GM23338 (cell line): ENCODE data around the gene BCOR. TPM values are rescaled to one million over a fixed set of nuclear protein-coding genes. Genes with fewer than 3 reads are reported as not detected.

Source experiments
- ATAC-seq: fragments of 200-7000 bp; cut with Tn5 transposase; 3 replicates; pipeline ENCODE4 v1.9.1; 2020
- DNase-seq: peaks from one replicate; pipeline ENCODE4 v3.0.0-alpha.2; 2015; ENCODE audit warnings: low spot score
- H2AFZ ChIP-seq: fragments of 200-600 bp; sonication (generic); 2 replicates; pipeline ENCODE4 v1.8.0; 2016; ENCODE audit warnings: antibody characterized with exemption, mild to moderate bottlenecking, moderate library complexity
- H3F3A ChIP-seq: fragments of 200-600 bp; sonication (generic); replicated peaks from 2 replicates; pipeline ENCODE4 v1.8.0; 2017; ENCODE audit warnings: antibody characterized with exemption, mixed run types, low read depth
- H3K27ac ChIP-seq: fragments of 200-600 bp; sonication (generic); 2 replicates; pipeline ENCODE4 v1.6.1; 2016; ENCODE audit warnings: low read depth
- H3K27me3 ChIP-seq: fragments of 200-600 bp; sonication (generic); 2 replicates; pipeline ENCODE4 v1.8.0; 2016; ENCODE audit warnings: mild to moderate bottlenecking, mixed run types, moderate library complexity; ENCODE audit not compliant: insufficient read depth
- H3K36me3 ChIP-seq: fragments of 200-600 bp; sonication (generic); 2 replicates; pipeline ENCODE4 v1.8.0; 2016; ENCODE audit warnings: mild to moderate bottlenecking; ENCODE audit not compliant: insufficient read depth
- H3K4me1 ChIP-seq: fragments of 200-600 bp; sonication (generic); 2 replicates; pipeline ENCODE4 v1.8.0; 2016; ENCODE audit warnings: mild to moderate bottlenecking, moderate library complexity; ENCODE audit not compliant: insufficient read depth
- H3K4me2 ChIP-seq: fragments of 200-600 bp; sonication (generic); 2 replicates; pipeline ENCODE4 v1.7.1; 2017; ENCODE audit warnings: mixed run types
- H3K4me3 ChIP-seq: fragments of 200-600 bp; sonication (generic); 2 replicates; pipeline ENCODE4 v1.6.1; 2016; ENCODE audit warnings: mixed run types
- H3K79me2 ChIP-seq: fragments of 200-600 bp; sonication (generic); replicated peaks from 2 replicates; pipeline ENCODE4 v1.8.0; 2017; ENCODE audit warnings: mild to moderate bottlenecking; ENCODE audit not compliant: insufficient read depth
- H3K9me2 ChIP-seq: fragments of 200-600 bp; sonication (generic); 2 replicates; pipeline ENCODE4 v1.8.0; 2017; ENCODE audit not compliant: insufficient read depth
- H4K20me1 ChIP-seq: fragments of 200-600 bp; sonication (generic); replicated peaks from 2 replicates; pipeline ENCODE4 v1.8.0; 2017; ENCODE audit warnings: mild to moderate bottlenecking; ENCODE audit not compliant: insufficient read depth
- H3K27ac Mint-ChIP-seq: 2 replicates; pipeline ENCODE4 v1.8.0; 2020; ENCODE audit warnings: inconsistent platforms, mild to moderate bottlenecking, moderate library complexity, mixed read lengths
- H3K27me3 Mint-ChIP-seq: 3 replicates; pipeline ENCODE4 v1.8.0; 2022; ENCODE audit warnings: low read depth, mild to moderate bottlenecking, moderate library complexity, mixed read lengths, inconsistent platforms; ENCODE audit not compliant: insufficient read depth, poor library complexity
- H3K36me3 Mint-ChIP-seq: 3 replicates; pipeline ENCODE4 v1.8.0; 2021; ENCODE audit warnings: low read depth, mild to moderate bottlenecking, inconsistent platforms, moderate library complexity, mixed read lengths
- H3K4me1 Mint-ChIP-seq: 3 replicates; pipeline ENCODE4 v1.8.0; 2020; ENCODE audit warnings: mild to moderate bottlenecking, inconsistent platforms, mixed read lengths
- H3K4me3 Mint-ChIP-seq: 3 replicates; pipeline ENCODE4 v1.8.0; 2021; ENCODE audit warnings: moderate library complexity, mild to moderate bottlenecking, inconsistent platforms, mixed read lengths
- H3K9me3 Mint-ChIP-seq: 3 replicates; pipeline ENCODE4 v1.8.0; 2020; ENCODE audit warnings: moderate library complexity, mild to moderate bottlenecking, inconsistent platforms, mixed read lengths
- CREB1 ChIP-seq: fragments of 250-450 bp; sonication (Bioruptor Pico); IDR thresholded peaks from 2 replicates; pipeline ENCODE4 v1.5.0; 2020; ENCODE audit warnings: low read depth, mild to moderate bottlenecking, moderate library complexity
- CTCF ChIP-seq, 2 experiments: fragments of 200-600 bp in 1 of 2; sonication (generic) in 1 of 2; conservative IDR thresholded peaks; 2 replicates each; pipeline versions ENCODE4 v1.5.1 to v1.6.1; 2016 to 2017; ENCODE audit warnings: antibody characterized with exemption in 2 of 2, low read depth in 2 of 2, mild to moderate bottlenecking in 2 of 2, moderate library complexity in 1 of 2
- EZH2 ChIP-seq: fragments of 200-600 bp; sonication (generic); IDR thresholded peaks from one replicate; pipeline ENCODE4 v1.8.0; 2017; ENCODE audit warnings: antibody characterized with exemption, mild to moderate bottlenecking, low read depth; ENCODE audit not compliant: unreplicated experiment
- EZH2phosphoT487 ChIP-seq: fragments of 200-600 bp; sonication (generic); IDR thresholded peaks from one replicate; pipeline ENCODE4 v1.8.1; 2018; ENCODE audit warnings: antibody characterized with exemption; ENCODE audit not compliant: unreplicated experiment
- JUNB ChIP-seq: IDR thresholded peaks from one replicate; pipeline ENCODE4 v1.6.1; 2016; ENCODE audit warnings: antibody characterized with exemption; ENCODE audit not compliant: unreplicated experiment
- NANOG ChIP-seq: IDR thresholded peaks from 2 replicates; pipeline ENCODE4 v1.6.1; 2016; ENCODE audit warnings: antibody characterized with exemption, borderline replicate concordance
- POLR2AphosphoS5 ChIP-seq: IDR thresholded peaks from 2 replicates; pipeline ENCODE4 v1.6.1; 2016; ENCODE audit warnings: antibody characterized with exemption, low read depth
- STAT1 ChIP-seq: IDR thresholded peaks from one replicate; pipeline ENCODE4 v1.6.1; 2016; ENCODE audit warnings: antibody characterized with exemption; ENCODE audit not compliant: unreplicated experiment
- ZNF114 ChIP-seq: fragments of 250-450 bp; sonication (Bioruptor Pico); IDR thresholded peaks from 2 replicates; pipeline ENCODE4 v1.5.0; 2020; ENCODE audit warnings: mild to moderate bottlenecking, moderate library complexity
- ZNF462 ChIP-seq: fragments of 250-450 bp; sonication (Bioruptor Pico); IDR thresholded peaks from 2 replicates; pipeline ENCODE4 v1.5.0; 2020; ENCODE audit warnings: mild to moderate bottlenecking, moderate library complexity
- polyA plus RNA-seq: library from polyadenylated mRNA; unstranded; fragments of >200 nt; fragmentation: Nextera tagmentation; extraction: Ambion mirVana; gene quantifications from 2 replicates; pipeline ENCODE4 v1.2.1, GENCODE V29; 2016
- total RNA-seq: library from RNA; depleted of rRNA; stranded (reverse); fragments of >200 nt; shearing (Covaris generic); gene quantifications from 2 replicates; pipeline ENCODE4 v1.2.3, GENCODE V29; 2014

The BCOR gene
- total and polyA plus RNA-seq, 2 experiments from 2014 or later: 25.5 to 60.8 TPM

GRCh38 chrX:40004921-40005291 is 92.9 kb downstream of the BCOR start:
- peak overlapping the region; percentile 78 for H3K4me3 Mint-ChIP-seq
- H3K4me2 ChIP-seq: peak overlapping the region; percentile 81
- H3K36me3 ChIP-seq: no peaks in the 10 kb centered on the region
- ATAC-seq (no peak), DNase-seq (peak; percentile 22)
- peaks cover 75% of the 10 kb centered on the region for H3K27me3 ChIP-seq
- no peaks in the 10 kb centered on the region for H3K36me3 Mint-ChIP-seq
- H2AFZ ChIP-seq: no peak overlapping the region
- peaks cover 37% of the 10 kb centered on the region for H3K4me1 Mint-ChIP-seq
- TF ChIP-seq NANOG: no peak
- peak; percentile 44 for TF ChIP-seq EZH2
- no peak for TF ChIP-seq CREB1 (CRISPR knock-in tag)
- TF ChIP-seq CTCF (conservative IDR thresholded peaks at IDR 0.05; ENCODE audit: low read depth in 2 of 2): no peak
- no peak for TF ChIP-seq JUNB
- no peaks in the 10 kb centered on the region for H3F3A ChIP-seq
- H3K9me3 Mint-ChIP-seq: peaks cover 2% of the 10 kb centered on the region; the same call in 1 of the 3 replicates
- peaks cover 47% of the 10 kb centered on the region for H3K27me3 Mint-ChIP-seq
- no peaks in the 10 kb centered on the region for H3K9me2 ChIP-seq
- peaks cover 24% of the 10 kb centered on the region for H3K4me1 ChIP-seq
- peak overlapping the region; percentile 58 for H3K4me3 ChIP-seq
- no peaks in the 10 kb centered on the region for H4K20me1 ChIP-seq
- H3K79me2 ChIP-seq: no peaks in the 10 kb centered on the region
- H3K27ac ChIP-seq: no peak overlapping the region
- H3K27ac Mint-ChIP-seq: no peak overlapping the region

- DNase-seq: peak; percentile 40
- Histone ChIP-seq H2AFZ (no peak overlapping the region), H3K79me2 (no peaks in the 10 kb centered on the region), H3K27me3 (peaks cover 68% of the 10 kb centered on the region), H3K9me2 (no peaks in the 10 kb centered on the region), H3K4me2 (peak overlapping the region; percentile 81), H3F3A (no peaks in the 10 kb centered on the region), H3K4me3 (peak overlapping the region; percentile 58; the same call in 1 of the 2 replicates), H3K4me1 (peaks cover 22% of the 10 kb centered on the region), H3K27ac (no peak overlapping the region), H4K20me1 (no peaks in the 10 kb centered on the region), H3K36me3 (no peaks in the 10 kb centered on the region)
- no peaks in the 10 kb centered on the region for H3K36me3 Mint-ChIP-seq
- H3K27ac Mint-ChIP-seq: no peak overlapping the region
- H3K4me3 Mint-ChIP-seq: peak overlapping the region; percentile 78
- H3K4me1 Mint-ChIP-seq: peaks cover 35% of the 10 kb centered on the region
- H3K27me3 Mint-ChIP-seq: peaks cover 42% of the 10 kb centered on the region
- ATAC-seq: peak; percentile 12
- peaks cover 2% of the 10 kb centered on the region; the same call in 1 of the 3 replicates for H3K9me3 Mint-ChIP-seq
- TF ChIP-seq CTCF (conservative IDR thresholded peaks at IDR 0.05; ENCODE audit: low read depth in 2 of 2): no peak
- TF ChIP-seq POLR2AphosphoS5: no peak
- no peak for TF ChIP-seq EZH2phosphoT487
- TF ChIP-seq JUNB: no peak
- TF ChIP-seq NANOG: peak; percentile 50; the same call in 1 of the 2 replicates
- TF ChIP-seq CREB1 (CRISPR knock-in tag): no peak
- no peak for TF ChIP-seq STAT1
- TF ChIP-seq ZNF114: no peak
- peak; percentile 33; the same call in 1 of the 2 replicates for TF ChIP-seq ZNF462 (CRISPR knock-in tag)
Measured at GRCh38 chrX:40004246-40004535, 93.6 kb downstream of the BCOR start.
